Esophagus squamous epithelium (tissue), 5 donors: ENCODE measurements around the gene ING5. TPM values are rescaled to one million over a fixed set of nuclear protein-coding genes. Genes with fewer than 3 reads are reported as not detected.

ENCODE experiments used
- DNase-seq: peaks from one replicate; lab custom pipeline; 2025; lab: John Stamatoyannopoulos, UW
- H3K27ac ChIP-seq, 4 donors: fragments of 200-600 bp; sonication (generic); one replicate each; pipeline ENCODE4 v1.5.1; 2016 to 2019; ENCODE audit warnings: mild to moderate bottlenecking in 1 of 4
- H3K27me3 ChIP-seq, 4 donors: fragments of 200-600 bp; sonication (generic); 1 replicate in 3 of 4; 2 replicates in 1 of 4; pipeline versions ENCODE4 v1.5.1 to v1.6.0; 2017 to 2021; ENCODE audit warnings: antibody characterized with exemption in 1 of 4
- H3K36me3 ChIP-seq, 3 donors: fragments of 200-600 bp; sonication (generic); one replicate each; pipeline ENCODE4 v1.5.1; 2016 to 2019
- H3K4me1 ChIP-seq, 3 donors: fragments of 200-600 bp; sonication (generic); one replicate each; pipeline ENCODE4 v1.5.1; 2017 to 2019
- H3K4me3 ChIP-seq, 4 donors: fragments of 200-600 bp; sonication (generic); 1 replicate in 3 of 4; 2 replicates in 1 of 4; pipeline ENCODE4 v1.5.1; 2016 to 2019; ENCODE audit warnings: mild to moderate bottlenecking in 2 of 4, moderate library complexity in 1 of 4
- H3K9me3 ChIP-seq, 3 donors: fragments of 200-600 bp; sonication (generic); one replicate each; pipeline ENCODE4 v1.5.1; 2016 to 2019
- CTCF ChIP-seq, 6 experiments: fragments of 450-650 bp in 4 of 6; fragments of 200-600 bp in 2 of 6; sonication (generic) in 2 of 6; IDR thresholded peaks; one replicate each; pipeline ENCODE4 v1.5.1; 2016 to 2019; ENCODE audit warnings: antibody characterized with exemption in 6 of 6, mild to moderate bottlenecking in 4 of 6, moderate library complexity in 4 of 6
- POLR2A ChIP-seq, 4 donors: fragments of 450-650 bp; IDR thresholded peaks; one replicate each; pipeline ENCODE4 v1.6.1; 2017; ENCODE audit warnings: antibody characterized with exemption in 4 of 4, mild to moderate bottlenecking in 4 of 4, moderate library complexity in 3 of 4
- WGBS, 2 donors: methylation state at CpG; one replicate each; pipeline ENCODE4 v1.1.5; 2018; 5-methylcytosine and 5-hydroxymethylcytosine counted together
- intact Hi-C: fragments of 100-400 bp; cut with DNase I; formaldehyde crosslinking; loops from one replicate; pipeline ENCODE4 v1.15.0; 2022
- total RNA-seq, 4 donors: library from RNA; depleted of rRNA; stranded (reverse); fragments of >200 nt; gene quantifications; one replicate each; pipeline ENCODE4 v1.1.0, GENCODE V29; 2016
- donor health status: DM: yes; HTN: yes; CAD: no.

The ING5 gene
- total RNA-seq, 4 donors from 2014 or later, result 10.4 to 39.3 (median 18.8) TPM

- Histone ChIP-seq H3K9me3 (no peaks in the 10 kb centered on the region), H3K27me3 (no peaks in the 10 kb centered on the region), H3K27ac (no peak overlapping the region), H3K4me1 (no peaks in the 10 kb centered on the region), H3K36me3 (peaks cover 0 to 68% (median 3%) of the 10 kb centered on the region in 3 donors), H3K4me3 (no peak overlapping the region)
- intact Hi-C loops, result no loop called here
- DNase-seq, result no peak
- TF ChIP-seq CTCF (IDR thresholded peaks at IDR 0.05) (no peak), POLR2A (IDR thresholded peaks at IDR 0.05) (no peak)
- 76 to 83% methylated on average over 10 to 13 of the region's 27 CpGs for WGBS, 2 donors
These were observed 62.7 kb downstream of the ING5 start for GRCh38 chr2:241764275-241765241.

- Histone ChIP-seq H3K36me3 (peaks cover 0 to 37% (median 0%) of the 10 kb centered on the region in 3 donors), H3K9me3 (no peaks in the 10 kb centered on the region), H3K4me1 (peaks cover 0 to 24% (median 6%) of the 10 kb centered on the region in 3 donors), H3K4me3 (no peak overlapping the region), H3K27me3 (peaks cover 0 to 20% (median 0%) of the 10 kb centered on the region in 4 donors), H3K27ac (no peak overlapping the region)
- intact Hi-C loops, result no loop called here
- 85 to 92% methylated on average over 4 to 10 of the region's 37 CpGs for WGBS, 2 donors
- TF ChIP-seq POLR2A (IDR thresholded peaks at IDR 0.05), result no peak
- no peak for TF ChIP-seq CTCF (IDR thresholded peaks at IDR 0.05)
- DNase-seq, result no peak
These were observed 65.8 kb downstream of the ING5 start for GRCh38 chr2:241767464-241768250.

- intact Hi-C loops, result no loop called here
These were observed 66.4 kb downstream of the ING5 start for GRCh38 chr2:241768251-241768711.

GRCh38 chr2:241768850-241769249 lies 67.0 kb downstream of the ING5 start:
- no peak for DNase-seq
- peaks cover 0 to 31% (median 8%) of the 10 kb centered on the region in 3 donors for H3K4me1 ChIP-seq
- peaks cover 0 to 32% (median 0%) of the 10 kb centered on the region in 4 donors for H3K27me3 ChIP-seq
- H3K36me3 ChIP-seq, result peaks cover 0 to 25% (median 0%) of the 10 kb centered on the region in 3 donors
- no peaks in the 10 kb centered on the region for H3K9me3 ChIP-seq
- TF ChIP-seq POLR2A (IDR thresholded peaks at IDR 0.05), result no peak
- no peak for TF ChIP-seq CTCF (IDR thresholded peaks at IDR 0.05)
- no peak overlapping the region for H3K27ac ChIP-seq
- WGBS, 2 donors, result 94 to 100% methylated on average over 1 to 3 of the region's 11 CpGs
- H3K4me3 ChIP-seq, result no peak overlapping the region
- intact Hi-C loops, result no loop called here

More at GRCh38 chr2:241768251-241768711, 66.4 kb downstream of the ING5 start:
- TF ChIP-seq POLR2A (IDR thresholded peaks at IDR 0.05) (no peak), CTCF (IDR thresholded peaks at IDR 0.05) (no peak)
- 20% methylated on average over 1 of the region's 29 CpGs; no CpG with 5 or more reads in 1 of the 2 donors for WGBS, 2 donors
- Histone ChIP-seq H3K36me3 (peaks cover 0 to 31% (median 0%) of the 10 kb centered on the region in 3 donors), H3K4me1 (peaks cover 0 to 26% (median 6%) of the 10 kb centered on the region in 3 donors), H3K4me3 (no peak overlapping the region), H3K9me3 (no peaks in the 10 kb centered on the region), H3K27ac (no peak overlapping the region), H3K27me3 (peaks cover 0 to 26% (median 0%) of the 10 kb centered on the region in 4 donors)
- no peak for DNase-seq
